ENCODE measurements around the gene BEAN1. TPM values are rescaled to one million over a fixed set of nuclear protein-coding genes. Genes with fewer than 3 reads are reported as not detected.

Gene BEAN1
- total and polyA plus RNA-seq, 8 donors = 0.40 to 3.7 (median 0.55) TPM; not detected in 5

DNA sequence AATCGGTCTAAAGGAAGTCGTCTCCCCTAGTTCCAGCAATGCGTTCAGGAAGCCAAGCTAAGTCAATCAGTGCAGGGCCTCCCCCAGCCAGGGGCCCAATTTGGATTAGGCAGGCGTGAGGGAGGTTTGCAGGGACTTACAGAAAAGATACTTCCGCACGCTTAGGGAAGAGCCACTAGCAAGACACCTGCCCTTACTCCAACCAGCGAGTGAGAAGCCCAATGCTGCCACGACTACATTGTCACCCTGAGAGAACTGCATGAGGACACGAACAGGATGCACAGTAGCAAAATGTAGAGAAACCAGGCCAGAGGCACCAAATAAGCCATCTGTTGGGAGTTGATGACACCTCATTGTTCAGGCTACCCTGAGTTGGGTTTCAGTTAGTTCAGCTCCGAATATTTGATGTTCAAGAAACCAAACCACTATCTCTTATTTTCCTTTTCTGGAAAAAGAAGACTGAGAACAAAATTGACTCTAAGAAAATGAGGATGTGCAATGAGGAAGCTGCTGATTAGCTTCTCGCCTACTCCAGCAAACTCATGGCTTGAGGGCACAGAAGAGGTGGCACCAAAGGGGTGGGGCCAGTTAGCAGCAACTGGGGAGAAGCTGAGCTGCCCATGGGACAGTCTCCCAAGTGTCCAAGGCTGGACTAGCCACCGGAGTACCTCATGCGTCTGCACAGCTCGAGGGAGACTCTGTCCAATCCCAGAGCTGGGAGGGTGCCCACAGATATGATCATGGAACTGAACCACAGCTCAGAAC is 93.5 kb downstream of the BEAN1 start:
- no peaks in the 10 kb centered on the region for H3K27me3 ChIP-seq
- DNase-seq = no peak
- H3K27ac ChIP-seq = peak overlapping the region; percentile 49 to 99 (median 97)
- no peaks in the 10 kb centered on the region for H3K9me3 ChIP-seq
- intact Hi-C loops (cut with DNase I; ENCODE audit: low total_unique reads) = no loop called here
- no peak overlapping the region for H3K4me3 ChIP-seq
- peaks cover 0 to 55% (median 27%) of the 10 kb centered on the region in 4 donors for H3K36me3 ChIP-seq
- 70 to 88% (median 85%) methylated on average over 14 of the region's 14 CpGs for WGBS, 5 donors
- TF ChIP-seq POLR2AphosphoS5 (IDR thresholded peaks at IDR 0.05) (no peak), CTCF (IDR thresholded peaks at IDR 0.05) (no peak), POLR2A (IDR thresholded peaks at IDR 0.05) (no peak), EP300 (IDR thresholded peaks at IDR 0.05) (no peak)
- peaks cover 57 to 96% (median 72%) of the 10 kb centered on the region in 4 donors for H3K4me1 ChIP-seq

DNA sequence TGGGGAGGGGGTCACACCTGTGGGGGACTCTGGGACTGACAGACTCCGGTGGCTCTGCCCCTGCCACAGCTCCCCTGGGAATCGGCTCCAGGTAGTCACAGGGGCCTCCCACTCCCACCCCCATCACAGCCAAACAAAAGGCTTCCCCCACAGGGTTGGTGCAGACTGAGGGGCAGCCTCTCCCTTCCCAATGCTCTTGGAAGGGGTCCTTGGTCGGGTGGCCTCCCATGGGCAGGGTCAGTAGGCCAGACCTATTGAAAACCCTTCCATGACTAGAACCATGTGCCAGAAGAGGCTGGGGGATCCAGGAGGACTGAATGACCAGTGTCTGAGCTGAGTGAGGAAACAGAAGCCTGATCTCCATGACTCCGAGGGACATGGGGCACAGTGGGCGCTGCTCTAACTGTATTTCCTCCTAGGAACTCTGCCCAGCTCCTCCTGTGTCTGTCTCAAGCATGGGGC is 94.2 kb downstream of the BEAN1 start:
- Histone ChIP-seq H3K4me1 (peaks cover 50 to 95% (median 66%) of the 10 kb centered on the region in 4 donors), H3K27me3 (no peaks in the 10 kb centered on the region), H3K27ac (peak overlapping the region; percentile 36 to 99 (median 93)), H3K9me3 (no peaks in the 10 kb centered on the region), H3K36me3 (peaks cover 0 to 60% (median 34%) of the 10 kb centered on the region in 4 donors), H3K4me3 (no peak overlapping the region)
- TF ChIP-seq POLR2AphosphoS5 (IDR thresholded peaks at IDR 0.05) (no peak), EP300 (IDR thresholded peaks at IDR 0.05) (no peak), POLR2A (IDR thresholded peaks at IDR 0.05) (no peak), CTCF (IDR thresholded peaks at IDR 0.05) (no peak)
- WGBS, 5 donors = 86 to 98% (median 89%) methylated on average over 4 to 5 of the region's 5 CpGs
- DNase-seq = no peak
- intact Hi-C loops (cut with DNase I; ENCODE audit: low total_unique reads) = no loop called here

- peak overlapping the region; percentile 36 to 99 (median 93) for H3K27ac ChIP-seq
- H3K4me1 ChIP-seq = peaks cover 42 to 88% (median 58%) of the 10 kb centered on the region in 4 donors
- peak; percentile 56 to 79 for DNase-seq
- 60 to 70% (median 69%) methylated on average over 16 to 17 of the region's 17 CpGs for WGBS, 5 donors
- peaks cover 5 to 69% (median 42%) of the 10 kb centered on the region in 4 donors for H3K36me3 ChIP-seq
- no peaks in the 10 kb centered on the region for H3K27me3 ChIP-seq
- no peaks in the 10 kb centered on the region for H3K9me3 ChIP-seq
- H3K4me3 ChIP-seq = no peak overlapping the region
- TF ChIP-seq POLR2AphosphoS5 (IDR thresholded peaks at IDR 0.05) (peak in 2 of 3 donors; percentile 51 to 68), POLR2A (IDR thresholded peaks at IDR 0.05) (no peak)
- intact Hi-C loops (cut with DNase I; ENCODE audit: low total_unique reads) = no loop called here
Measured at GRCh38 chr16:66521951-66522771, 95.1 kb downstream of the BEAN1 start.

GRCh38 chr16:66522816-66523590 is 95.9 kb downstream of the BEAN1 start:
- TF ChIP-seq CTCF (IDR thresholded peaks at IDR 0.05) = no peak
- no peak for TF ChIP-seq POLR2AphosphoS5 (IDR thresholded peaks at IDR 0.05)
- no peak for TF ChIP-seq EP300 (IDR thresholded peaks at IDR 0.05)
- no peak for TF ChIP-seq POLR2A (IDR thresholded peaks at IDR 0.05)
- peaks cover 34 to 79% (median 50%) of the 10 kb centered on the region in 4 donors for H3K4me1 ChIP-seq
- no peaks in the 10 kb centered on the region for H3K27me3 ChIP-seq
- WGBS, 5 donors = 86 to 95% (median 90%) methylated on average over 11 of the region's 11 CpGs
- DNase-seq = no peak
- peak overlapping the region in 4 of 5 donors; percentile 67 to 99 (median 96) for H3K27ac ChIP-seq
- intact Hi-C loops (cut with DNase I; ENCODE audit: low total_unique reads) = no loop called here
- H3K4me3 ChIP-seq = no peak overlapping the region
- peaks cover 5 to 77% (median 50%) of the 10 kb centered on the region in 4 donors for H3K36me3 ChIP-seq
- no peaks in the 10 kb centered on the region for H3K9me3 ChIP-seq
